B cell (primary cell): ENCODE results near the gene ZNF516. TPM values are rescaled to one million over a fixed set of nuclear protein-coding genes. Genes with fewer than 3 reads are reported as not detected.

ENCODE experiments used
- ATAC-seq: fragments of 200-7000 bp; cut with Tn5 transposase; one replicate; pipeline ENCODE4 v1.10.0; 2021; ENCODE audit warnings: low read depth, mild to moderate bottlenecking, moderate number of reproducible peaks, moderate library complexity
- CTCF ChIA-PET: fragments of 350-600 bp; sonication (Branson Sonifier 250); formaldehyde crosslinking; loops from one replicate; lab custom pipeline; 2021; ENCODE audit warnings: antibody characterized with exemption, inconsistent platforms; lab: Charles Lee
- POLR2A ChIA-PET: fragments of 350-600 bp; sonication (Branson Sonifier 250); formaldehyde crosslinking; loops from one replicate; lab custom pipeline; 2021; ENCODE audit warnings: antibody characterized with exemption; lab: Charles Lee
- DNase-seq: peaks from one replicate; pipeline ENCODE4 v3.0.0; 2013
- H2AFZ ChIP-seq: 2 replicates; pipeline ENCODE4 v1.6.1; 2012; ENCODE audit warnings: mild to moderate bottlenecking, low read depth, low read length; ENCODE audit not compliant: insufficient read depth, poor library complexity, severe bottlenecking
- H3K27ac ChIP-seq, 2 donors: 1 replicate in 1 of 2; 2 replicates in 1 of 2; pipeline ENCODE4 v1.5.1; 2012 to 2013; ENCODE audit warnings: low read length in 2 of 2, mild to moderate bottlenecking in 2 of 2, moderate library complexity in 1 of 2
- H3K27me3 ChIP-seq, 4 experiments: fragments of 200-600 bp in 1 of 4; sonication (generic) in 1 of 4; replicated peaks in 1 of 4; 1 replicate in 2 of 4; 2 replicates in 2 of 4; pipeline versions ENCODE4 v1.6.1 to v1.7.0; 2013 to 2016; ENCODE audit warnings: low read length in 3 of 4, mild to moderate bottlenecking in 2 of 4, mixed read lengths in 1 of 4, moderate library complexity in 1 of 4; ENCODE audit not compliant: insufficient read depth in 4 of 4, control insufficient read depth in 3 of 4; ENCODE audit errors: control extremely low read depth in 1 of 4
- H3K36me3 ChIP-seq, 2 experiments: replicated peaks in 1 of 2; 1 replicate in 1 of 2; 2 replicates in 1 of 2; pipeline versions ENCODE4 v1.6.1 to v1.7.1; 2013; ENCODE audit warnings: low read length in 1 of 2; ENCODE audit not compliant: insufficient read depth in 2 of 2, control insufficient read depth in 1 of 2; ENCODE audit errors: control extremely low read depth in 1 of 2, extremely low read depth in 1 of 2
- H3K4me1 ChIP-seq, 2 donors: fragments of 200-600 bp in 1 of 2; sonication (generic) in 1 of 2; 1 replicate in 1 of 2; 2 replicates in 1 of 2; pipeline versions ENCODE4 v1.5.1 to v1.6.1; 2013 to 2017; ENCODE audit warnings: low read length in 2 of 2; ENCODE audit not compliant: control insufficient read depth in 2 of 2, insufficient read depth in 2 of 2
- H3K4me2 ChIP-seq: replicated peaks from 2 replicates; pipeline ENCODE3; 2012; ENCODE audit warnings: mild to moderate bottlenecking, low read depth, low read length; ENCODE audit not compliant: poor library complexity, severe bottlenecking
- H3K4me3 ChIP-seq, 5 experiments: fragments of 200-600 bp in 1 of 5; sonication (generic) in 1 of 5; 1 replicate in 3 of 5; 2 replicates in 2 of 5; pipeline versions ENCODE4 v1.5.1 to v1.7.0; 2011 to 2016; ENCODE audit warnings: low read length in 4 of 5, mild to moderate bottlenecking in 4 of 5, low read depth in 2 of 5, control low read depth in 1 of 5, moderate library complexity in 1 of 5; ENCODE audit not compliant: insufficient read depth in 1 of 5; ENCODE audit errors: control extremely low read depth in 1 of 5, extremely low read depth in 1 of 5
- H3K79me2 ChIP-seq: fragments of 200-600 bp; sonication (generic); one replicate; pipeline ENCODE4 v1.6.0; 2016; ENCODE audit warnings: low read length; ENCODE audit not compliant: control insufficient read depth, insufficient read depth
- H3K9ac ChIP-seq: fragments of 200-600 bp; sonication (generic); 2 replicates; pipeline ENCODE4 v1.6.1; 2017; ENCODE audit warnings: mild to moderate bottlenecking, low read length, moderate library complexity
- H3K9me3 ChIP-seq, 3 donors: one replicate each; pipeline versions ENCODE4 v1.6.1 to v1.7.1; 2013; ENCODE audit warnings: low read length in 2 of 3; ENCODE audit not compliant: control insufficient read depth in 2 of 3, insufficient read depth in 1 of 3; ENCODE audit errors: control extremely low read depth in 1 of 3
- H4K20me1 ChIP-seq: 2 replicates; pipeline ENCODE4 v1.6.0; 2012; ENCODE audit warnings: mild to moderate bottlenecking, low read length; ENCODE audit not compliant: insufficient read depth, control insufficient read depth, poor library complexity, severe bottlenecking
- H3K27ac Mint-ChIP-seq: one replicate; pipeline ENCODE4 v1.8.0; 2021; ENCODE audit warnings: mixed read lengths
- H3K27me3 Mint-ChIP-seq: one replicate; pipeline ENCODE4 v1.8.0; 2021; ENCODE audit warnings: mixed read lengths
- H3K4me1 Mint-ChIP-seq: one replicate; pipeline ENCODE4 v1.8.0; 2021; ENCODE audit warnings: mixed read lengths
- H3K4me3 Mint-ChIP-seq: one replicate; pipeline ENCODE4 v1.8.0; 2021; ENCODE audit warnings: mixed read lengths
- H3K9me3 Mint-ChIP-seq: one replicate; pipeline ENCODE4 v1.8.0; 2022; ENCODE audit warnings: mixed read lengths; ENCODE audit not compliant: insufficient read depth
- EZH2 ChIP-seq: IDR thresholded peaks from 2 replicates; pipeline ENCODE4 v1.6.1; 2012; ENCODE audit warnings: borderline replicate concordance, low read depth, mild to moderate bottlenecking, moderate library complexity, low read length; ENCODE audit not compliant: insufficient read depth, poor library complexity, severe bottlenecking
- WGBS: methylation state at CpG from one replicate; pipeline ENCODE4 v1.1.5; 2013; ENCODE audit warnings: missing lambda C conversion rate; ENCODE audit not compliant: insufficient coverage; 5-methylcytosine and 5-hydroxymethylcytosine counted together
- intact Hi-C: fragments of 100-400 bp; cut with micrococcal nuclease; formaldehyde crosslinking; loops from one replicate; pipeline ENCODE4 v1.10.0; 2022
- polyA plus RNA-seq: library from polyadenylated mRNA; depleted of rRNA; stranded (reverse); fragments of >200 nt; gene quantifications from 2 replicates; pipeline ENCODE4 v1.2.3, GENCODE V29; 2012
- total RNA-seq, 2 donors: library from RNA; stranded (reverse); fragments of 120-200 nt in 1 of 2; gene quantifications; 1 replicate in 1 of 2; 2 replicates in 1 of 2; pipeline versions ENCODE4 v1.2.3 to v1.2.4, GENCODE V29; 2013 to 2022
- TF ChIP-seq, protein P1 (sequence below): fragments of 200-600 bp; IDR thresholded peaks from one replicate; pipeline ENCODE4 v1.8.0; 2022; ENCODE audit warnings: antibody characterized with exemption, mild to moderate bottlenecking

ZNF516 gene
- total and polyA plus RNA-seq, 2 donors (not counting 1 experiment from before 2014, with no cell fraction given) = 6.7 to 27.1 TPM

DNA sequence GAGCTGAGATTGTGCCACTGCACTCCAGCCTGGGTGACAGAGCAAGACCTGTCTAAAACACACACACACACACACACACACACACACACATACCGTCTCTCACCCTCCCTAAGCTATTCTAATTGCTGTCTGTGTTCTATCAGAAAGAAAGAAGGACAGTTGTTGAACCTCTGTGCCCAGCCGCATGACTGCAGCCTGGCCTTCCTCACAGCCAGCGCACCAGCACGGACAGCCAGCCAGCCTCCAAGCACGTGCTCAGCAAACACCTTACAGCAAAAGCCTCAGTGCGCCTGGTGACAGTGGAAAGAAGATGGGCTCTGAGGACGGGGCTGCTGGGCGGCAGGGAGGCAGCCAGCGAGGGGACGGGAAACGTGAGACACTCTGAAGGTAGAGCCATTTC, 58.0 kb downstream of the ZNF516 start:
- Histone ChIP-seq H3K4me2 (no peak overlapping the region), H3K27ac (no peak overlapping the region), H3K4me3 (no peak overlapping the region), H3K9me3 (peaks cover 0 to 5% (median 0%) of the 10 kb centered on the region in 3 donors), H2AFZ (no peak overlapping the region), H4K20me1 (peaks cover 42% of the 10 kb centered on the region), H3K4me1 (no peaks in the 10 kb centered on the region), H3K36me3 (peaks cover 0 to 31% of the 10 kb centered on the region in 2 experiments), H3K79me2 (peaks cover 60% of the 10 kb centered on the region), H3K27me3 (no peaks in the 10 kb centered on the region), H3K9ac (no peak overlapping the region)
- Mint-ChIP-seq H3K27ac (no peak overlapping the region), H3K4me3 (no peak overlapping the region), H3K9me3 (no peaks in the 10 kb centered on the region), H3K4me1 (no peaks in the 10 kb centered on the region), H3K27me3 (no peaks in the 10 kb centered on the region)
- TF ChIP-seq, protein P1, sequence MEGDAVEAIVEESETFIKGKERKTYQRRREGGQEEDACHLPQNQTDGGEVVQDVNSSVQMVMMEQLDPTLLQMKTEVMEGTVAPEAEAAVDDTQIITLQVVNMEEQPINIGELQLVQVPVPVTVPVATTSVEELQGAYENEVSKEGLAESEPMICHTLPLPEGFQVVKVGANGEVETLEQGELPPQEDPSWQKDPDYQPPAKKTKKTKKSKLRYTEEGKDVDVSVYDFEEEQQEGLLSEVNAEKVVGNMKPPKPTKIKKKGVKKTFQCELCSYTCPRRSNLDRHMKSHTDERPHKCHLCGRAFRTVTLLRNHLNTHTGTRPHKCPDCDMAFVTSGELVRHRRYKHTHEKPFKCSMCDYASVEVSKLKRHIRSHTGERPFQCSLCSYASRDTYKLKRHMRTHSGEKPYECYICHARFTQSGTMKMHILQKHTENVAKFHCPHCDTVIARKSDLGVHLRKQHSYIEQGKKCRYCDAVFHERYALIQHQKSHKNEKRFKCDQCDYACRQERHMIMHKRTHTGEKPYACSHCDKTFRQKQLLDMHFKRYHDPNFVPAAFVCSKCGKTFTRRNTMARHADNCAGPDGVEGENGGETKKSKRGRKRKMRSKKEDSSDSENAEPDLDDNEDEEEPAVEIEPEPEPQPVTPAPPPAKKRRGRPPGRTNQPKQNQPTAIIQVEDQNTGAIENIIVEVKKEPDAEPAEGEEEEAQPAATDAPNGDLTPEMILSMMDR = no peak
- no peak for TF ChIP-seq EZH2
- WGBS = 96% methylated on average over 7 of the region's 11 CpGs
- intact Hi-C loops = no loop called here
- ATAC-seq (no peak), DNase-seq (no peak)
- ChIA-PET CTCF (no interaction called here), POLR2A (no interaction called here)

DNA sequence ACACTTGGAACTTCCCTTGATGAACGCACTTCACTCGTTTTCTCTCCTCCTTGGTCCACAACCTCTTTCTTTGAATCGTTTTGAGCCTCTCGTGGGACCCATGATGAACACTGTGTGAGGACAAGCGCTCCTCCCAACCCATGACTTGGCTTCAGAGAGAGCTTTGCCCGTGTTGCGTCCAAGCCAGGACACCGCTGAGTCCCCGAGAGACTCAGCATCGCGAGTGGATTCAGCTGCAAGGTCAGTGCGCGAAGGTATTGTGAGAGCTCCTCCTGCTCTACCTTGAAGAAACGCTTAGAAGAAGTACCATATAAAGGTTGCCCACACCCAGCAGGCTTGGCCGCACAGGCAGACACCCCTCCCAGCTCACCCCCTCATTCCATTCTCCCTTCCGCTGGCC, 58.7 kb downstream of the ZNF516 start:
- intact Hi-C loops = no loop called here
- H3K9ac ChIP-seq = no peak overlapping the region
- ATAC-seq = no peak
- H3K4me1 ChIP-seq = no peaks in the 10 kb centered on the region
- Mint-ChIP-seq H3K27ac (no peak overlapping the region), H3K4me3 (no peak overlapping the region), H3K27me3 (no peaks in the 10 kb centered on the region), H3K9me3 (no peaks in the 10 kb centered on the region), H3K4me1 (no peaks in the 10 kb centered on the region)
- peaks cover 49% of the 10 kb centered on the region for H4K20me1 ChIP-seq
- TF ChIP-seq, protein P1 = no peak
- no peak for TF ChIP-seq EZH2
- H3K9me3 ChIP-seq = peaks cover 0 to 11% (median 0%) of the 10 kb centered on the region in 3 donors
- H3K36me3 ChIP-seq = peaks cover 0 to 29% of the 10 kb centered on the region in 2 experiments
- no peak overlapping the region for H3K27ac ChIP-seq
- H3K4me3 ChIP-seq = no peak overlapping the region
- peaks cover 67% of the 10 kb centered on the region for H3K79me2 ChIP-seq
- H3K4me2 ChIP-seq = no peak overlapping the region
- 97% methylated on average over 16 of the region's 16 CpGs for WGBS
- H3K27me3 ChIP-seq = no peaks in the 10 kb centered on the region
- no peak for DNase-seq
- ChIA-PET CTCF (no interaction called here), POLR2A (no interaction called here)
- no peak overlapping the region for H2AFZ ChIP-seq
